GM21825 (cell line): ENCODE data around the gene CASK.
"Not testable (repeated sequence)": the region's sequence is repeated elsewhere in the genome, so short reads cannot be mapped to it uniquely, and the experiment has no call there.

Experiments
- ATAC-seq: cut with Tn5 transposase; IDR thresholded peaks from one replicate; pipeline ENCODE4 v1.9.1; 2021; ENCODE audit warnings: mild to moderate bottlenecking, moderate library complexity; ENCODE audit not compliant: unreplicated experiment

Gene CASK

DNA sequence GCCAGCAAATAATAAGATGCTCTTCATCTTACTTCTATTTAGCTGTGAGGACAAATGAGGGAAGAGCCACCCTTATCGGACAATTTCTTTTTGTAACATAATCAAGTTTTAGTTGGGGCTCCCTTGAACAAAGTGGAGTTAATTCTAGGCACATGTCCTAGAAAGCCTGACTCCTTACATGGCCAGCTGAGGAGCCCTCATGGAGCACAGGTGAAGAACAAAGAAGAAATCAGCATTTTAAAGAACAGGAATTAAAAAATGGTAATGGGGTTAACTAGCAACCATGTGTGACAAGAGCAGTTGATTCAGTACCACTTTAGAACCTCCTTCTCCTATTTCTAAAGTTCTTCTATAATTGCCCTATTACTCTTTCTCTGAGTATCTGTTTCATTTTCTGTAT is 183.5 kb downstream of the CASK start:
- no peak for ATAC-seq

GRCh38 chrX:41737065-41737464 is 186.3 kb downstream of the CASK start:
- ATAC-seq = no peak

DNA sequence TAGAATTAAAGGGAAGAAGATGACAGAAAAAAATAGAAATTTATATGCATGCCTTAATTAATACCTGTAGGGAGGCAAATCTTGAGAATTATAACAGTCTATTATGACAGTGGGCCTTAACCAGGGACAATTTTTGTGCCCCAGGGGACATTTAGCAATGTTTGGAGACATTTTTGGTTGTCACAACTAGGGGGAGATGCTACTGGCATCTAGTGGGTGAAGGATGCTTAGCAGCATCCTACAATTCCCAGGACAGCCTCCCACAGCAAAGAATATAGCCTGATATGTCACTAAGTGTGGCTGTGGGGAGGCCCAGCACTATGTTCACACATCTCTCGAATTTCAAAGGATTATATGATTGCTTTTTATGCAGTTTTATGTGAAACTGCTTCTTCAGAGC is 188.8 kb downstream of the CASK start:
- no peak for ATAC-seq

- ATAC-seq = peak; percentile 96
These were observed 189.4 kb downstream of the CASK start for GRCh38 chrX:41733939-41734338.

- no peak for ATAC-seq
These were observed 191.1 kb downstream of the CASK start for GRCh38 chrX:41732260-41732659.

DNA sequence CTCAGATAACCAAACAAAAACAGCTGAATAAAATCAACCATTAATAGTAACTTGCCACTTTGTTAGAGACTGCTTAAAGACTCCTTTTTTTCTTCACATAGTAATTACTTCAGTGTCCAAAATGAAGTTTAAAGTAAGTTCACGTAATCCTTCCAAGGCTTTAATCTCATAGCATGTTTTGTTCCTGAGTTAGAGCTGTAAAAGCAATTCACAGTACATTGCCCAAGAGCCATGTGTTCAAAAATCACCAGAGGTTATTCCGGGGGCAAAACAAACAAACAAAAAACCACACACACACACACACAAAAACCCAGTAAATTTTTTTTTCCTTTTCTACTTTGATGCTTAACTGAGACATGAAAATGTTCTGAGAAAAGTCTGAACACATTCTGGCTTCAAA is 193.3 kb downstream of the CASK start:
- no peak for ATAC-seq

- ATAC-seq = no peak
These were observed 195.2 kb downstream of the CASK start for GRCh38 chrX:41728125-41728524.

- ATAC-seq = no peak
These were observed 199.5 kb downstream of the CASK start, which contains the start of gene GPR82 for GRCh38 chrX:41723826-41724225. Gene GPR82 (plus strand): TSS chrX:41724181. CDS start chrX:41727027, 2,846 bp downstream.

DNA sequence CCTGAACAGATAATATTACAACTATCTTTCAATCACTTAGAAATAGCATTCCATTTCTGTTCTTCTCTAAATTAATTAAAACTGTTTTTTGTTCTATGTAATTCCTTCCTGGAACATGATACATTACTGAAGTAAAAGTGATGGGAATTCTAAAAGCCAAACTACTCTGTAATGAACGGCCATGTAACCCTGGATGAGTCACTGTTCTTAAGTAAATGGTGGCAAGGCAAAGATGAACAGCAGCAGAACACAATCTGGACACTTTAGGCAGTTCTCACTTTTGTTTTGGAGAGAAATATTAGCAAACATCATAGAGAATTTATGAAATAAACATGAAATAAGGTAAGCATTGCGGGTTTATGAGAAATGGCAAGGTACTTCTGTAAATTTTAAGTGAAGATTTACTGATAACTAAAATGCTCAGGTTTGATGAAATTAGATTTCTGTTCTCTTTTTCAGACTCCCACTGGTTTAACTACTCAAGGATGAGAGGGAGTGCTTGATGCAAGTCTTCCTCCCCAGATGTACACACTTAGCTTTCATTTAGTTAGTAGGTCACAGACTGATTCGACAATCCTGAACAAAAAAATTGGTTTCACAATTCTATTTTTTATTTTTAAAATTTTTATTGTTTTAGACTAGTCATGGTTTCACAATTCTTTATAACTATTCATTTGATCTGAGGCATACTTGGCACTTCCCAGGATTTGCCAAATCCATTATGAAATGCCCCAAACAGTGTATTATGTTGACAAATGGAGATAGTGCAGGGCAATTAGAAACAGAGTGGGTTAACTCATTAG is 200.3 kb downstream of the CASK start:
- no peak for ATAC-seq

- ATAC-seq = no peak
These were observed 201.1 kb downstream of the CASK start for GRCh38 chrX:41722214-41722613.

GRCh38 chrX:41721590-41721989 is 201.8 kb downstream of the CASK start:
- ATAC-seq = no peak

DNA sequence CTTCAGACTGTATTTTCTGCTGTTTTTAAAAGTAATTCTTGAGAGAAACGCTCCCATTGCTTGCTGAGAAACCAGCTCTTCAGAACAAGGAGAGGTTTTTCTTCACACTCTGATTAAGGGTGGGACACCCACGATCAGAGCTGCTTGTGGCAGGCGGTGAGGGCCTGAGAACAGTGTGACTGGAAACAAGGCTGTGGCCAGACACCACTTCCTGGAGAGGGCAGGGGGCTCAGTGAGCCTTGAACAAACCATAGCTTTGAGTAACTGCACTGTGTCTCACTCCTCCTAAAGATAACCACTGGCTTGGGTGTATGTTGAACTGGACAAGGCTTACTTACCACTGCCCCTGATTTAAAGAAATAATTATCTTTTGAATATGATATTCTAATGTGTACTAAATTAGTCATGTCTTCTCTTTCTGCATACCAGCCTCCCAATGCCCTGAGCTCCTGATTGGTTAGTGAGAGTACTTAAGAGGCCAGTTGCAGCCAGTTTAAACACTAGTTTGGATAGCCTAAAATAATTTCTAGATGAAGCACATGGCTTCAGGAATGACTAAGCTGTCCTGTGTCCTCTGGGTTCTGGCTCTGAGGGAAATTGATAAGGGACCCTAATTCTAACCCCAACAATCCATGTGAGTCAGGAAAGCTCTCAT is 203.1 kb downstream of the CASK start:
- ATAC-seq = peak; percentile 85

DNA sequence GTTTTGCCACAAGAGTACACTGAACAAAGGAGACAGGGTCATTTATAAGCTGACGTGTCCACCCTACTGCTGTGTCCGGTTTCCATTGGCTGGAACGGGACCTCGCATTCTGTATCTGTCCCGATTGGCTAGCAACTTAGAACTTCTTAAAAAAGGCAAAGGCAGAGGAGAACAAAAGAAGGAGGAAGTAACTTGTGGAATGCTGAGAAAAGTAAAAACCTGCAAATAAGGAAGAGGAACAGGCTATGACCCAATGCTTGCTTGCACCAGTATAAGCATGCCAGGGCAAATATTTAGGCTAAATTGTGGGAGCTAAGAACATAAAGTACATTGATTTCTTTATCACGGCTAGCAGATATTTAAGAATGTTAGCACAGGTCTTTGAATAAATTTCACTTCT is 203.7 kb downstream of the CASK start:
- ATAC-seq = not testable (repeated sequence)

- ATAC-seq = no peak
These were observed 204.7 kb downstream of the CASK start for GRCh38 chrX:41718481-41719235.

DNA sequence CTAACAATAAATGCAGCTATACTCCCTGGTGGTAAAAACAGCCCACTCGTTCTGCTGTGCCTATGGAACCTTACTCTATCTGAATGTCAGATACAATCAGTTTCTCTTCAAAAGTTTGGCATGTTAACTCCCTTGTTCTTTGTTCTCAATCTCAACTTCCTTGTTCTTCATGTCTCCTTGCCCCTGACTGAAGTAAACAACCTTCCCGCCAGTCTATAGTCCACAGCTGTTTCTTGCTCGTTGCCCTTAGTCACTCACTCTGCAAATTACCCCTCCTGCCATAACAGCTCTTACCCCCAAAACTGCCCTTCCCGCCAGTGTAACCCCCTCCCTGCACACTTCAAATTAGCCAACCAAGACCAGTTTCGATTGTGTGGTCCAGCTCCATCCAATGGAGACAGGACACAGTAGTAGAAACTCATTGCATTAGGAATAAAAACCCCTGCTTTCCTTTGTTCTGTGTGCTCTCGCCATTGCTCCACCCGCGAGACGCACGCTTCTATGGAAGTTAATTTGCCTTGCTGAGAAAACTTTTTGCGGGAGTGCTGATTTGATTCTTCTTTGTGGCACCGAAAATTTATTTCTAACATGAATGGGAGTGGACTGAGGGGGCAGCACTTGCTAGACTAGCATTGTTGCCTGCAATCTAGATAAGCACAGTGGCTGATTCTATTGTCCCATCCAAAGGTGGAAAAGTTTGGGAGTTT is 206.4 kb downstream of the CASK start:
- ATAC-seq = no peak

- ATAC-seq = no peak
These were observed 207.1 kb downstream of the CASK start for GRCh38 chrX:41716222-41716621.

- no peak for ATAC-seq
These were observed 212.2 kb downstream of the CASK start for GRCh38 chrX:41711021-41711667.

GRCh38 chrX:41708486-41708885 is 214.9 kb downstream of the CASK start:
- no peak for ATAC-seq

GRCh38 chrX:41707218-41707617 is 216.1 kb downstream of the CASK start:
- ATAC-seq = no peak

DNA sequence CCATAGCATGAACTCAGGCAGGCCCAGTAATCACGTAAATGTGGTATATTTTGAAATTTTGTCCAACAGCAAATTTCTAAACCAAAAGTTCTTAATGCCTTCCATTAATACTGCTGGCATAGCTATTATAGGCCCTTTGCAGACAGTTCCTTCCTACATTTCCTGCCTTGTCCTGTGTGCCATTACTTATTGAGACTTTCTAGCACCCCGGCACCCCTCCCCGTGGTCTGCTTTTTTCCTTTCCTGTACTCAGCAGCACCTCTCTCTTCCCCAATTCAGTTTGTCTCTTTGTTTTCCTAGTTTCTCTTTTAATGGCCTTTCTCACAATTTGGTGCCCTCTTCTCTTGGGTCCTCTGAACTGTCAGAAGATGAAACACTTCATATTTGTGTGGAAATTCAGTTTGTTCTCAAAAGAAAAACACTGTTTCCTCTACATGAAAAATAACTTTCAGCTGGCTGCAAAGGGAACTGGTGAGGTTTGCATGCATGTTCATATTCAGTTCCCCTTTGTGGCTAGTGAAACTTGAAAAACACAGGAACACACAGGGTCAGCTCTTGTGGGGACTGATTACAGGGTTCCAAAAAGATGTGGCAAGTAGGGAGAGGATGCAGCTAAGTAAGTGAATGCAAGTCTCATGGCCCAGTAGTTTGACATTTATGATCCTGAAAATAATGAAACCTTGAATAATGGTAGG is 217.5 kb downstream of the CASK start:
- peak; percentile 85 for ATAC-seq
